HG03139 (cell line): ENCODE measurements around the gene SLC37A4.
"Not testable (repeated sequence)": the region's sequence is repeated elsewhere in the genome, so short reads cannot be mapped to it uniquely, and the experiment has no call there.

Experiments used
- ATAC-seq: cut with Tn5 transposase; IDR thresholded peaks from one replicate; pipeline ENCODE4 v1.9.1; 2021; ENCODE audit not compliant: unreplicated experiment

The SLC37A4 gene

DNA sequence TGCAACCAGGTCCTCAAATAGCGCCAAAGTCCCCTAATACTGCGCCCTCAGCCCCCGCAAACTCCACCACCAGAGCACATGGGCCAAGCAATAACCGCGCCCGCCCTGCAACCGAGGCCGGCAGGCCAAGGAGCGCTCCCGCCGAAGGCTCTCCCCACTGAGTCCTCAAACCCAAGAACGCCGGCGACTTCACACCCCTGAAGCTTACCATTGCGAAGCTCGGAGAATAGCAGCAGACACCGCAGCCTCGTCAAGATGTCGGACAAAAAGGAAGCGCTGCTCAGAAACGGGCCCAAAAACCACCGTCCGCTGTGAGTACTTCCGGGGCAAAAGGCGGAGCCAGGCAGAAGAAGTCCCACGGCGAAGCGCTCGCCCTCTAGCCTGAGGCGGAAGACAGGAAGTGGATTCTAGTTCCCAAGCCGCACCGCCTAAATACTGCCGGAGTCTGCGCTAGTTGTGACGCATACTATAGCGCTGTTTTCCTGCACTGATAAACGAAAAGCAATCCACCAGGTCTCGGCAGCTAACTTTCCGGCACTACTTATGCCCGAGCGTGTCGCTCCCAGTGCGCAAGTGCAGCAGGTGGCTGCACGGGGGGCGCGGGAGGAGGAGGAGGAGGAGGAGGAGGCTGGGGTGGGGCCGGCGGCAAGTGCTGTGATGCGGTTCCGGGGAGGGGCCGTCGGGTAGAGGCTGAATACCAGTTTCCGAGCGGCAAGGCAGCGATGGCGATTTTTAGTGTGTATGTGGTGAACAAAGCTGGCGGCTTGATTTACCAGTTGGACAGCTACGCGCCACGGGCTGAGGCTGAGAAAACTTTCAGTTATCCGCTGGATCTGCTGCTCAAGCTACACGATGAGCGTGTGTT, 12.4 kb downstream of the SLC37A4 start, which contains the start of the genes RPS25 and TRAPPC4:
RPS25 (minus strand) TSS at position 270 of the 865 bp plus-strand sequence; CDS start at position 211, 59 bp downstream.
TRAPPC4 (plus strand) TSS at position 693 of the 865 bp plus-strand sequence; CDS start at position 723, 30 bp downstream.
- ATAC-seq = peak; percentile 83

DNA sequence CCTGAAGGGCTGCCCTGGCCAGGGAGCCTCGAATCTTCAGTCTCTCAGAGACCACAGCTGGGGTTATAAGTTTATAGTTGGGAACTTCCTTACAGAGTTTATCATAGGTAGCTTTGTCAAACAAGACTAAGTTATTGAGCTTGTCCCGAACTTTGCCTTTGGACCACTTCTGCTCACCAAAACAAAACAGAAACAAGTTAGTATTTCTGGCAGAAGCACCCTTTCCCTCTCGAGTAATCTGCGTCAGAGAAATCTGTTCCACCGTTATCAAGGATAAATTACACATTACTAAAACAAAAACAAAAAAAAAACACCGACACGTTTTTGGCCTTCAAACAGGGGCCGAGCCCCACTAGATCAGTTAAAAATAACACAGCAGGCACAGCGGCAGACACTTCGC, 13.3 kb downstream of the SLC37A4 start:
- not testable (repeated sequence) for ATAC-seq

DNA sequence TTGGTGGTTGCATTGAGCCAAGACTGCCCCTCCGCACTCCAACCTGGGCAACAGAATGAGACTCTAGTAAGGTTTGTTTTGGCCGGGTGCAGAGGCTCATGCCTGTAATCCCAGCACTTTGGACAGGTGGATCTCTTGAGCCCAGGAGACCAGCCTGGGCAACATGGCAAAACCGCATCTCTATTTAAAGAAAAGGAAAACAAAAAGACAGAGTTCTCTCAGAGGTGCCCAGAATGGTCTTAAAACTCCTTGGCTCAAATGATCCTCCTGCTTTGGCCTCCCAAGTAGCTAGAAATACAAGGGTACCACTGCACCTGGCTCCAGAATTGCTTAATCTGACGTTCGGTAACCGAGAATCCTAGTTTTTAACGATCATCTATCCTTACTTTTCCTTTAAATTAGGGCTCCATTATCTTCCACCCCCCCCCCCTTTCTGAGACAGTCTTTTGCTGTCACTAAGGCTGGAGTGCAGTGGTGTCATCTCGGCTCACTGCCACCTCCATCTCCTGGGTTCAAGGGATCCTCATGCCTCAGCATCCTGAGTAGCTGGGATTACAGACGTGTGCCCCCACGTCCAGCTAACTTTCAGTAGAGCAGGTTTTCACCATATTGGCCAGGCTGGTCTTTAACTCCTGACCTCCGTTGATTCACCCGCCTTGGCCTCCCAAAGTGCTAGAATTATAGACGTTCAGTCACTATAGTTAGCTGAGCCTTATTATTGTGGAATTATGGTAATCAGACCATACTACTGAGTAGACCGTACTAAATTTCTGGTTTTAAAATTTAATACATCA, 14.3 kb downstream of the SLC37A4 start:
- no peak for ATAC-seq

DNA sequence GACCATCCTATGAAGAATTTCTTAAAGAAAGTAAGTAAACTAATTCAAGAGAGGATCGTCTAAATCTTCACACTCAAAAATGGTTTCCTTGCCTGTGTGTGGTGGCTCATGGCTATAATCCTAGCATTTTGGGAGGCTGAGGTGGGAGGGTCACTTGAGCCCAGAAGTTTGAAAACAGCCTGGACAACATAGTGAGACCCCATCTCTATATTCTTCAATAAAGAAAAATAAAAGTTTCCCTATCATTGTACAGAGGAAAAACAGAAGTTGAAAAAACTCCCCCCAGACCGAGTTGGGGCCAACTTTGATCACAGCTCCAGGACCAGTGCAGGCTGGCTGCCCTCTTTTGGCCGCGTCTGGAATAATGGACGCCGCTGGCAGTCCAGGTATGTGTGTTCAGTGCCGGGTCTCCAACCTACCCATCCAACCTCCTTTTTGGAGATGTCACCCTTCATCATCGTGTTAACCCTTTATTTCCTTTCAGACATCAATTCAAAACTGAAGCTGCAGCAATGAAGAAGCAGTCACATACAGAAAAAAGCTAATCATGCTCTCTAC, 15.5 kb downstream of the SLC37A4 start:
- ATAC-seq = no peak

DNA sequence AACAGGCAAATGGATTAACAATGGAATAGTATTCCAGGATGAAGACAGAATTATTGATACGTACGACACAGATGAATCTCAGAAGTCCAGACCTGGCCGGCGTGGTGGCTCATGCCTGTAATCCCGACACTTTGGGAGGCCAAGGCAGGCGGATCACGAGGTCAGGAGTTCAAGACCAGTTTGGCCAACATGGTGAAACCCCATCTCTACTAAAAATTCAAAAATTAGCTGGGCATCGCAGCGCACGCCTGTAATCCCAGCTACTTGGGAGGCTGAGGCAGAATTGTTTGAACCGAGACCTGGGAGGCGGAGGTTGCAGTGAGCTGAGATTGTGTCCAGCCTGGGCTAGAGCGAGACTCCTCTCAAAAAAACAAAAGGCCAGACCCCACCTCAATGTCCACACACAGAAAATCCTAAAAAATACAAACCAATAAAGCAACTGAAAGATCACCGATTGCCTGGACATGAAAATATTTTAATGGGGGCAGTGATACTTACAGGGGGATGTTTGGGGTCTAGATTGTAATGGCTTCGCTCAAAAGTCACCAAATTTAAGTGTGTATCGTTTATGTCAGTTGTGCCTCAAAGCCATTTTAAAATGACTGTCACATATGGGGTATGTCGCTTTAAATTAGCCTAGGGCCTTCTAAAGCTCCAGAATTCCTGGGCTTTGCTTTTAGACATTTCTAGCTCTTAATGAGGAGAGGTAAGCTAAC, 16.3 kb downstream of the SLC37A4 start:
- no peak for ATAC-seq

DNA sequence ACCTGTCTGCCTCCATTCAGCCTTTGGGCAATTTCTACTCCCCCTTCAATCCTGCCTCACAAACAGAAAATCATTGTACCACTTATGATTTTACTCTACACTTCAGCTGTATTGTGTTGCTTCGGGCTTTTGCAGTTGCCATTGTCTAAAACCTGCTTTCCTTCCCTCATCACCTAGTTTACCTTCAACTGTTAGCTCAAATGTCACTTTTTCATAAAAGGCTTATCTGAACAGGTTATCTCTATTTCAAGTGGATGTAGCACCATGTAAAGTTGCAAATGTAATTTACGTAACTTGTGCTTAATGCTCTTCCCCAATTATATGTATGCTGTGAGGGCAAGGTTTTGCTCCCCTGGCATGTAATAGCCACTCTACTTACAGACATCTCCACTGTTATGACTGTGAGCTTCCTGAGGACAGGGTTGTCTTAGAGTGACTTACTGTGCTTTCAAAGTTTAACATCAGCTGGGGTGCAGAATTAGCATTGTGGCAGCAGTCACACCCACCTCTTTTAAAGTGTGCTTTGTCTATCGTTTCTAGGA, 18.0 kb downstream of the SLC37A4 start:
- no peak for ATAC-seq

DNA sequence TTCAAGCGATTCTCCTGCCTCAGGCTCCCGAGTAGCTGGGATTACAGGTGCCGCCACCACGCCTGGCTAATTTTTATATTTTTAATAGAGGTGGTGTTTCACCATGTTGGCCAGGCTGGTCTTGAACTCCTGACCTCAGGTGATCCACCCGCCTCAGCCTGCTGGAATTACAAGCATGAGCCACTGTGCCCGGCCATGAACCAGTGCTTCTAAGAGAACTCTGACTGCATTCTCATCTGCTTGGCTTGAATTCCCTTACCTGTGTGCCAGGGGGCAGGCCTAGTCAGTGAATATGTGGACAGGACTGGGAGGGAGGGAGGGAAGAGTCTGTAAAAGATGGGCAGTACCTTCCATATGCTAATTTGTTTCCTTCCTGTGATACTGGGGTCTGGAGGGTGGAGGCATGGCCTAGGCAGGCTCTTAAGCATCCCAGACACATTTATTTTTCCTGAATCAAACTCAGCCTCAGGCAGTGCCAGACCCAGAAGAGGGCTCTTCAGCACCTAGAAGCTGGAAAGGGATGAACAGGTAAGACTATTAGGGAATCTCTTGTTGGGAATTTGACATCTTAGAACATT, 19.1 kb downstream of the SLC37A4 start:
- ATAC-seq = no peak

DNA sequence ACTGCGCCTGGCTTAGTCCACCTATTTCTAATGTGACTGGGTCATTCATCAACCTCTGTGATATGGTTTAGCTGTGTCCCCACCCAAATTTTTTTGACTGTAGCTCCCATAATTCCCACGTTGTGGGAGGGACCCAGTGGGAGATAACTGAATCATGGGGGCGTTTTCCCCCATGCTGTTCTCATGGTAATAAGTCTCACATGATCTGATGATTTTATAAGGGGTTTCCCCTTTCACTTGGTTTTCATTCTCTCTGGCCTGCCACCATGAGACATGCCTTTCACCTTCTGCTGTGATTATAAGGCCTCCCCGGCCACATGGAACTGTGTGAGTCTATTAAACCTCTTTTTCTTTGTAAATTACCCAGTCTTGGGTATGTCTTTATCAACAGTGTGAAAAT, 24.0 kb downstream of the SLC37A4 start:
- no peak for ATAC-seq

DNA sequence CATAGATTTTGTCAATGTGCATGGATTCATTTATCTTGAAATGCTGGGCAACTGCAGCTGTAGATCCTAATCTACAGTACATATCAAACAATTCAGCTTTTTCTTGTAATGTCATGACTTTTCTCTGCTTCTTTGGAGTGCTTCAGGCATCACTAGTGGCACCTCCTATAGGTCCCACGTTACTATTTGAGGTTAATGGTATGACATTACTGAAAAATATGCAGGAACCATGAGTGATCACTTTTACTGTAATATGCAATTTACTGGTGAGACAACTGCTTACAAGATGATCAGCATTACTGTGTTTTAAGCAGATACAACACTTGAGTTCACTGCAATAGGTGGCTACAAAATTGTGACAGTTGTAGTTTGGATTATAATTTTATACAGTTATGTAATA, 29.8 kb downstream of the SLC37A4 start:
- no peak for ATAC-seq

DNA sequence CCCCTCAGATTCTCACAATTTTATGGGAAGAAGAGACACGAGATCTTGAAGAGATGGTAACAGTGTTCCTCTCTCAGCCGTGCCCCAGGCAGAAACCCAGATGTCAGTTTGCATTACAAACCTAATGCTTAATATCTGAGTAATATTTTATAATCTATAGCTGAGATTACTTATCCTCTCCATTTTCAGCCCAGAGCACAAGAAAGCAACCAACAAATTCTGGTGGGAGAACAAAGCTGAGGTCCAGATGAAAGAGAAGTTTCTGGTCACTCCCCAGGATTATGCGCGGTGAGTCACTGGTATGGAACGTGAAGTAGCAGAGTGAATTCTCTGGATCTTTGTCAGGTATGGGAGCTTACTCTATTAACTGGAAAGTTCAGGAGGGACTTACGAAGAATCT, 31.9 kb downstream of the SLC37A4 start:
- ATAC-seq = no peak

DNA sequence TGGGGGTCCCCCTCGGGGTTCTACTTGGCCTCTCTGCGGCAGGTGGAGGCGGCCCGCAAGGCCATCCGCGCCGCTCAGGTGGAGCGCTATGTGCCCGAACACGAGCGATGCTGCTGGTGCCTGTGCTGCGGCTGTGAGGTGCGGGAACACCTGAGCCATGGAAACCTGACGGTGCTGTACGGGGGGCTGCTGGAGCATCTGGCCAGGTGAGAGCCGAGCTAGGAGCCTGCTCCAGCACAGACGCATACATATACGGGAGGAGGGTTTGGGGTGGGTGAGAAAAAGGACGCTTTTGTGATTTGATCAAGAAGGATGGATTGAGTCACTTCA, 32.3 kb downstream of the SLC37A4 start:
- ATAC-seq = no peak

DNA sequence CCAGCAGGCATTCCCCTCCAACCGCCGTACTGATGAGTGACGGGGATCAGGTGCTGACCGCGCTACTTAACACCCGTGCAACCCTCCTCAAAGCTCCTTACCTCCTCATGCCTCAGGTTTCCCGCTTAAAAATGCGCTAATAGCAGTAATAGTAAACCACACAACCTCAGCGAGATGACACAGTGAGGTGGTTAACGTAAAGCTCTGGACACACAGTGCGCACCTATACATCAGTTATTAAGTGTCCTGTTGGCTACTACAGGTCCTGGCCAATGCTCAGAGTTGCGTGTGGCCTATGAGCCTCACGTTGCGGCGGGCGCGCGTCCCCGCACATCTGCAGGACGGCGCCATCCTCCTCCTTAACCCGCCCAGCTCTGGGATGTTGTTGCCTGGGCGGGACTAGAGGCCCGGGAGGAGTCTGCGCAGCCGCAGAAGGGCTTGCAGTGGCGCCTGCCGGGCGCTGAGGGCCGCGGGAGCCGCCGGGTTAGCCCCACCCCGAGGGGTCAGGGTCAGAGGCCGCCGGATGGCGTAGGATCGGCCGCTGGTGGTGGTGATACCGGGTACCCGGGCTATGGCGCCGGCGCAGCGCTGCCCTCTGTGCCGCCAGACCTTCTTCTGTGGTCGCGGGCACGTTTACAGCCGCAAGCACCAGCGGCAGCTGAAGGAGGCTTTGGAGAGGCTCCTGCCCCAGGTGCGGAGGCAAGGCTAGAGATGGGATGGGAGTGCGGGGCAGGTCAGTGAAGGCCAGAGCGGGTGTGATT, 32.9 kb downstream of the SLC37A4 start, which contains the start of gene CENATAC:
CENATAC (plus strand) TSS at position 512 of the 761 bp plus-strand sequence; CDS start at position 572, 60 bp downstream.
- ATAC-seq = peak; percentile 83

DNA sequence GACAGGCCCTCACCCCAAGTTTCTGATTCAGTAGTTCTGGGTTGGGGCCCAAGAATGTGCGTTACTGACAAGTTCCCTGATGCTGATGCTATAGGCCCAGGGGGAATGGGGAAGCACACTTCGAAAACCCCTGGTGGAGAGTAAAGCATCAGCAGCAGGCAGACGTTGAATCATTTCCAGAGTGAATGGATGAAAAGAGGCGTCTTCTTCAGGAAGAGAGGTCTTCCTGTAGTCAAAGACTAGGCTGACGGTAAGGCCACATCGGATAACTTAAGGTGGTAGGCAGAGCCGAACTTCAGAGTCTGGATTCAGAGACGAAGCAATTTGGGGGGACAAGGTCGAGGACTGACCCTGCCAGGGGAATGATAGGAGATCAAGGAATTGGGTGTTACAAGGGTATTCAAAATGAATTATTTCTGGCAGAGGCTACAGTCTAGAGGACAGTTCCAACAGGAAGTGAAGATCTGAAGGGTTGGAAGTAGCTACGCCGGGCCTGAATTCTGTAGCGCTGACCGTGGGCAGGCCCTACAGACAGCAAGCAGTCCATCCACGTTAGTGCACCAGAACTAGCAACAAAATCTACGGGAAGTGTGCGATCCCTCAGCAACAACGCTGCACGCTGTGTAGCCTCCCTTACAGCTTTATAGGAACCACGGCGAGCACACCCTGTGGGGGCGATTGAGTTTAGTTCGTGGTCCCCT, 33.6 kb downstream of the SLC37A4 start:
- no peak for ATAC-seq

DNA sequence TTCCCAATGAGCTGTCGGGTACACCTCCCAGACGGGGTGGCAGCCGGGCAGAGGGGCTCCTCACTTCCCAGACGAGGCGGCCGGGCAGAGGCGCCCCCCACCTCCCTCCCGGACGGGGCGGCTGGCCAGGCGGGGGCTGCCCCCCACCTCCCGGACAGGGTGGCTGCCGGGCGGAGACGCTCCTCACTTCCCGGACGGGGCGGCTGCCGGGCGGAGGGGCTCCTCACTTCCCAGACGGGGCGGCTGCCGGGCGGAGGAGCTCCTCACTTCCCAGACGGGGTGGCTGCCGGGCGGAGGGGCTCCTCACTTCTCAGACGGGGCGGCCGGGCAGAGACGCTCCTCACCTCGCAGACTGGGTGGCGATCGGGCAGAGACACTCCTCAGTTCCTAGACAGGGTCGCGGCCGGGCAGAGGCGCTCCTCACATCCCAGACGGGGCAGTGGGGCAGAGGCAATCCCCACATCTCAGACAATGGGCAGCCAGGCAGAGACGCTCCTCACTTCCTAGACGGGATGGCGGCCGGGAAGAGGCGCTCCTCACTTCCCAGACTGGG, 39.1 kb downstream of the SLC37A4 start:
- ATAC-seq = not testable (repeated sequence)

DNA sequence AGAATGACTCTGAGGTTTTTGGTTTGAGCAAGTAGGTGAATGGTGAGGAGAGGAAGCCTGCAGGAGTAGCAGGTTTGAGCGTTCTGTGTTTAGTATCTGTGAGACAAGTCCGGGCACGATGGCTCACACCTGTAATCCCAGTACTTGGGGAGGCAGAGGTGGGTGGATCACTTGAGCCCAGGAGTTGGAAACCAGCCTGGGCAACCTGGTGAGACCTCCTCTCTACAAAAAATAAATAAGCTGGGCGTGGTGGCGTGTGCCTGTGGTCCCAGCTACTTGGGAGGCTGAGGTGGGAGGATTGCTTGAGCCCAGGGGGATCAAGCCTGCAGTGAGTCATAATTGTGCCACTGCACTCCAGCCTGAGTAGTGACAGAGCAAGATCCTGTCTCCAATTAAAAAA, 42.4 kb downstream of the SLC37A4 start:
- no peak for ATAC-seq

DNA sequence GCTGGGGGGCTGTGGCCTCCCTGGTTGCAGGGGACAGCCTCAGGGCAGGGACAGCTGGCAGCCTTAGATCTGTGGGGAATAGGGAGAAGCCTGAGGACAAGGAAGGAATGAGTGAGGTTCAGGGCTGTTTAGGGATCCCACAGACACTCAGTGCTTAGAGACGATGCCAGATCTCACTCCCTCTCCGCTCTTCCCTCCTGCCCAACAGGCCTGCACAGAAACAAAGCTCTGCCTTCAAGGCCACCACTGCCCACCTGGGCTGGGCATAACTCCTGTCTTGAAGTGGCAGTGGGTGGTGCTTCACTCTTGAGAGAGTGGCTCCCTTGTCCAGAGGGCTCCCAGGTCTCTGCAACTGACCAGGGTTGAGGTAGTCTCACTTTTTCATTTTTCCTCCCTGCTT, 45.9 kb downstream of the SLC37A4 start:
- ATAC-seq = no peak

DNA sequence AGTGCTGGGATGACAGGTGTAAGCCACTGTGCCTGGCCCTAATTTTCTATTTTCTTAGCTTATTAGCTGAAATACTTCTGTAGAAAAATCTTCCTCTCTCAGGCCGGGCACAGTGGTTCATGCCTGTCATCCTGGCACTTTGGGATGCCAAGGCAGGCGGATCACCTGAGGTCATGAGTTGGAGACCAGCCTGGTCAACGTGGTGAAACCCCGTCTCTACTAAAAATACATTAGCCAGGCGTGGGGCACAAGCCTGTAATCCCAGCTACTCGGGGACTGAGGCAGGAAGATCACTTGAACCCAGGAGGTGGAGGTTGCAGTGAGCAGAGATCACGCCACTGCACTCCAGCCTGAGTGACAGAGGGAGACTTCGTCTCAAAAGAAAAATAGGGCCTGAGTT, 46.3 kb downstream of the SLC37A4 start:
- not testable (repeated sequence) for ATAC-seq

DNA sequence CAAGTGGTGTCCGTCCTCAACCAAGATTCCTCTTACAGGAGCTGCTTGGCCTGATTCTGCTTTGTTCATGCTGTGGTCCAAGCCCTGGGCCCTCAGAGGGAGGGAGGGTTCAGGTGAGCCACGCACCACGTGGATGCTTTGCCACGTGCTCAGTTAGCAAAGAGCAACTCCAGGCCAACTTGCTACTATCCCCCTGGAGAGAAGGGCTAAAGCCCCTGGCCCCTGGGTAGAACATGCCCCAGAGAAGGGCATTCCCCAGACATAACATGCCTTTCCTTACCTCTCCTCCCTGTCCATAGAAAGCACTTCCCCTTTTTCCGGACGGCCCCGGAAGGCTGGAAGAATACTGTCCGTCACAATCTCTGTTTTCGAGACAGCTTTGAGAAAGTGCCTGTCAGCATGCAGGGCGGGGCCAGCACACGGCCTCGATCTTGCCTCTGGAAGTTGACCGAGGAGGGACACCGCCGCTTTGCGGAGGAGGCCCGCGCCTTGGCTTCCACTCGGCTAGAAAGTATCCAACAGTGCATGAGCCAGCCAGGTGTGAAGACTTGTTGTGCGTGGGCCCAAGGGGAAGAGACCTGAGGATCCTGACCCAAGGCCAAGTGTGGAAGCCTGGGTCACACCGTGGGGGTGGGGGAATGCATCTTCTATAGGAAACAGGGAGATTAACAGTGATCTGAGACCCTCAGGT, 50.3 kb downstream of the SLC37A4 start:
- ATAC-seq = no peak
